ENCODE results near the gene CDR2.
"Not testable (repeated sequence)": the region's sequence is repeated elsewhere in the genome, so short reads cannot be mapped to it uniquely, and the experiment has no call there.

CDR2 gene

GRCh38 chr16:22374311-22375116 is at the start of gene CDR2:
TSS of gene CDR2 (minus strand) at chr16:22374619. CDS start at chr16:22374309, 310 bp downstream.
- peak; percentile 88 to 97 for DNase-seq (ENCODE audit: low read depth in 2 of 2, low spot score in 1 of 2)

DNA sequence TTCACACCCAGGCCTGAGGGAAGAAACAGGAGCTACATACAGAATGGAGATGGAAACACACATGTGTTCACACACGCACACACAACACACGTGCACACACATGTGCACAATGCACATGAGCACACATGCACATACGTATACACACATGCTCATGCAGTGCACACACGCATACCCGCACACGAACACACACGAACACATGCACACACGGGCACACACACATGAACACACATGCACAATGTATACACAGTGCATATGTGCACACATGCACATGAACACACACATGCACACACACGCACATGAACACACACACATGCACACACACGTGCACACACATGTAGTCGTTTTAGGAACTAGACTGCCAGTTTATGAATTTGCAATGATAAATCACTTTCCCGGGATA is 49.3 kb upstream of the CDR2 start:
- DNase-seq (ENCODE audit: low read depth in 2 of 2, low spot score in 1 of 2) = no peak

DNA sequence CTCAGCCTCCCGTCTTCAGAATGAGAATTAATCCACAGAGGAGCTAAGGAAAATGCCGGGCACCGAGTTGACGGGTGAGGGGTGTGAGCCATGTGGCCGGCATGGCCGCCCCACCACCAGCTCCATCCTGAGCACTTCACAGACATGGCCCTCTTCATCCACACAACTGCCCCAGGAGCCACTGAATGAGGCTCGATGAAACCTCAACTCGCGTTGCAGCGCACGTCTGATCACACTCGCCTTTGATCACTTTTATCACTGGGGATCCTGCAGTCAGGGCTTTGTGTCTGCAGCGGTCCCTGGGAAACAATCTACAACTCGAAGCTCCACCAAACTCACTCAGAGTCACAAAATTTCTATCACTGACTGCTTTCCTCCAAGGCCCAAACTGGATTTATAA is 46.7 kb upstream of the CDR2 start:
- no peak for DNase-seq (ENCODE audit: low read depth in 2 of 2, low spot score in 1 of 2)

DNA sequence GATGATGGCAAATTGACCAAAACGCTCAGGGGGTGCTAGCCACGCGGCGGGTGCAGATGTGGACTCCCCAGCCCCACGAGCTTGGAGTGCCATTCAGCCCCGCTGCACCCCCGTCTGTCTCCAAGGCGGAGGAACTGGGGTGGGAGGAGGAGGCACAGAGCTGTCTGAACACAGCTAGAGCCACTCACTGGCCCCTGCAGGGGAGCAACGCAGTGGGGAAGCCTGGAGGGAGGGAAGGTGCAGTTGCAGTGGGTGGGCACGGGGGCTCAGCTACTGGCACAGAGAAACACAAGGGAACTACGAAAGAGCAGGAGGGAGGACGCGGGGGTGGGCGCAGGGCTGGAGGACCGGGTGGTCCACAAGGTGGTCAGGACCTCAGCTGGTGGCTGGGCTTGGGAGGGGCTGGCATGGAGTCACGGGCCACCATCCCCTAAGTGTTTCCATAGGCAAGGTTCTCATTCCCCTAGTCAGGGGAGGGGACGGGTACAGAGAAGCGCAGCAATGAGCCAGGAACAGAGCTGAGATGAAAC is 46.3 kb upstream of the CDR2 start:
- no peak for DNase-seq (ENCODE audit: low read depth in 2 of 2, low spot score in 1 of 2)

DNA sequence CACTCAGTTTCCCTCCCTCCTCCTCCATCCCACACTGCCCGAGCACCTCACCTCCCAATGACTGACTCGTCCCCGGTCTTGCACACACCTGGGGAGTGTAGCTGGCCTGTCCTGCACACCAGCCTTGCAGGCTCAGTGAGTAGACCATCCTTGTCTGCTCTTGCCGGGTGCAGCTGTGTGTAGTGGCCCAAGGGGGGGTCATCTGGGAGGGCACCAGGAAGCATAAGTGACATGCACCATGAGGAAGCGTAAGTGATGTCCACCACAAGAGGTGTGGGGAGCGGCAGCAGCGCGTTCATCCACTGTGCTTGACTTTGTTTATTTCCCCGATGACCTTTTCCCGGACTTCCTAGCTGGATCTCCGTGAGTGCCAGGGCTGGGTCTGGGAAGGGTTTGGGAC is 45.5 kb upstream of the CDR2 start:
- no peak for DNase-seq (ENCODE audit: low read depth in 2 of 2, low spot score in 1 of 2)

DNA sequence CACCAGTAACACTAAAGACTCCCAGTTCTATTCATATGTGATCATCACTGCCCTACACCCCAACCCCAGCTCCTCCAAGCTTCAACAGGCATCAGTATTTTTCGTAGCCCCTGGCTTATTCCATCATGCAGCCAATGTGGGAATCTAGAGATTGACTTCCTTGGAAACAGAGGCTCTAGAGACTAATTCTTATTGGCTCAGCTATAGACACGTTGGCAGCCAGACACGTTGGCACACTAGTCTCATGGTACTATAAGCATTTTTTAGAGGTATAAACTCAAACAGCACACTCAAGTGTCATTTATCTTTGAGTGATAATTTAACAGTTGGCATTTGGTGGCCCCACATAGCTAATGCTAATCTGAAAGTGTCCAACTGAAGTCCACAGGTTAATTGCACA is 44.4 kb upstream of the CDR2 start:
- no peak for DNase-seq (ENCODE audit: low read depth in 2 of 2, low spot score in 1 of 2)

DNA sequence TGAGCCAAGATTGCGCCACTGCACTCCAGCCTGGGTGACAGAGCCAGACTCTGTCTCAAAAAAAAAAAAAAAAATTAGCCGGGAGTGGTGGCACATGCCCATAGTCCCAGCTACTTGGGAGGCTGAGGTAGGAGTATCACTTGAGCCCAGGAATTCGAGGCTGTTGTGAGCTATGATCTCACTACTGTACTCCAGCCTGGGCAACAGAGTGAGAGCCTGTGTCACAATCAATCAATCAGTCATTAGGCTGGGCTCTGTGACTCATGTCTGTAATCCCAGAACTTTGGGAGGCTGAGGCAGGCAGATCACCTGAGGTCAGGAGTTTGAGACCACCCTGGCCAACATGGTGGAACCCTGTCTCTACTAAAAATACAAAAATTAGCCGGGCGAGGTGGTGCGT is 43.4 kb upstream of the CDR2 start:
- DNase-seq (ENCODE audit: low read depth in 2 of 2, low spot score in 1 of 2) = not testable (repeated sequence)

DNA sequence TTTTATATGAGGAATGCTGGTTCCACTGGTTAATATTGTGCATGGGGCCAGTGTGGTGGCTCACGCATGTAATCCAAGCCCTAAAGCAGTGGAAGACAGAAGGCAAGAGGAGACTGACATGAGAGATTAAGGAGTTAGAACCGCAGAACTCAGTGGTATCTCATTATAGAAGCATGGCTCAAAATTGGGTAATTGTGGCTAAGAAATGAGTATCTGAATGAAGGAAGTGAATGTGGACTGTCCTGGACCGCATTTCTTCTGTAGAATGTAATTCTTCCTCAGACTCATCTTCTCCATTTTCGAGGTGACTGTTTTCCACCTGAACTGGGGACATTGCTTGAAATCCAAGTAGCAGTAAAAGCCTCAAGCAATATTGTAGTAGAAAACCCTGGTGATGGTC is 42.6 kb upstream of the CDR2 start:
- no peak for DNase-seq (ENCODE audit: low read depth in 2 of 2, low spot score in 1 of 2)

GRCh38 chr16:22413819-22414218 is 39.4 kb upstream of the CDR2 start:
- DNase-seq (ENCODE audit: low read depth in 2 of 2, low spot score in 1 of 2) = no peak

GRCh38 chr16:22407486-22407885 is 33.1 kb upstream of the CDR2 start:
- DNase-seq (ENCODE audit: low read depth in 2 of 2, low spot score in 1 of 2) = no peak

- no peak for DNase-seq (ENCODE audit: low read depth in 2 of 2, low spot score in 1 of 2)
Measured at GRCh38 chr16:22402191-22402590, 27.8 kb upstream of the CDR2 start.

DNA sequence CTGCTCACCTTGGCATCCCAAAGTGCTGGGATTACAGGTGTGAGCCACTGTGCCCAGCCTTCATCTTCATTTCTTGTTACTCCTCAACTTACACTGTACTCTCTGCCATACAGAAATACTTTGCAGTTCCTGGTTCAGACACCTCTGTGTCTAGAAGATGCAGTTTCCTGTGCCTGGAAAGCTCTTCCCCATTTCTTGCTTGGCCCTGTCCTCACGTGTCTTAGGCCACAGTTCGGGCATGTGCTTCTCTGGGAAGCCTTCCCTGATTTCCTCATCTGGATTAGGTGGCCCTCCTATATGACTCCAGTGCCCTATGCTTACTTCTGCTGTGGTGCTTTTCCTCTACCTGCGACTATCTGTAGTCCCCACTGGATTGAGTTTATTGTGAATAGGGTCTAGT is 26.5 kb upstream of the CDR2 start:
- no peak for DNase-seq (ENCODE audit: low read depth in 2 of 2, low spot score in 1 of 2)

DNA sequence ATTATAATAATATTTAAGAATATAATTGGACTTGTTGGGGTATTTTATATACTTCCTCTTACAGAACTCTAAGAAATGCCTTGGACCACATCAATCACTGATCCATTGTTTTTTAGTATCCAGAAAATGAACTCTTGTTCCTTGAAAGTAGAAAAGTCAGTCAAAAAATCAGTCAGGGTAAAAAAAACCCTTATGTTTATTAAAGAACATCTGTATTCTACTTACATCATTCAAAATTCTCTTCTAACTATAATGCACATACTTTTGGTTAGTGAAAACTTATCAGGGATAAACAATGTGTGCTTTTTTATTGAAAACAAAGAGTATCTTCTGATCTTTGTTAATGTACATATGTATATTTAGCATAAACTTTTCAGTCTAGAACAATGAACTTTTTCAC is 23.5 kb upstream of the CDR2 start:
- DNase-seq (ENCODE audit: low read depth in 2 of 2, low spot score in 1 of 2) = no peak

GRCh38 chr16:22397464-22397863 is 23.0 kb upstream of the CDR2 start:
- no peak for DNase-seq (ENCODE audit: low read depth in 2 of 2, low spot score in 1 of 2)

- DNase-seq (ENCODE audit: low read depth in 2 of 2, low spot score in 1 of 2) = no peak
Measured at GRCh38 chr16:22395960-22396359, 21.5 kb upstream of the CDR2 start.

DNA sequence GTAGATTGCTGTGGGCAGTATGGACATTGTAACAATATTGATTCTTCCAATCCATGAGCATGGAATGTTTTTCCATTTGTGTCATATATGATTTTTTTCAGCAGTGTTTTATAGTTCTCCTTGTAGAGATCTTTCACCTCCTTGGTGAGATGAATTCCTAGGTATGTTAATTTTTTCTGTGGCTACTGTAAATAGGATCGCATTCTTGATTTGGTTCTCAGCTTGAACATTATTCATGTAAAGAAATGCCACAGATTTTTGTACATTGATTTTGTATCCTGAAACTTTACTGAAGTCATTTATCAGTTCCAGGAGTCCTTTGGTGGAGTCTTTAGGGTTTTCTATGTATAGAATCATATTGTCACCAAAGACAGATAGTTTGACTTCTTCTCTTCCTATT is 19.7 kb upstream of the CDR2 start:
- DNase-seq (ENCODE audit: low read depth in 2 of 2, low spot score in 1 of 2) = no peak

- no peak for DNase-seq (ENCODE audit: low read depth in 2 of 2, low spot score in 1 of 2)
Measured at GRCh38 chr16:22388101-22388644, 13.8 kb upstream of the CDR2 start.

GRCh38 chr16:22386976-22387375 is 12.6 kb upstream of the CDR2 start:
- DNase-seq (ENCODE audit: low read depth in 2 of 2, low spot score in 1 of 2) = no peak

DNA sequence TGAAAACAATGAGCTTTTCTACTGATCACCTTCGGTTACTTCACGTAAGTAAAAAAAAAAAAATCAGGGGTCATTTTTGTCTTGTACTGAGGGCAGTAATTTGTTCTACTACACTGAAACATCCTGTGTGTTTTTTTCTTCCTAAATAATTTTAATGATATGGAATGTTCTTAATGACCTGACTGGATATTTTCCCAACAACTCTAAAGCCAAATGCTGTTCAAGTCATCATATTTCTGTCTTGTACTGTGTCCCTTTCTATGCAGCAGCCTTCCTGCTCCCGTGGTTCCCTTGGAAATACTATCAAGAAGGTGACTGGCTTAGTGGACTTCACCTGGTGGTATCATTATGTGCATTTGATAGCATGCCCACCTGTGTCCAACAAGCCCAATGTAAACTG is 10.8 kb upstream of the CDR2 start:
- no peak for DNase-seq (ENCODE audit: low read depth in 2 of 2, low spot score in 1 of 2)

GRCh38 chr16:22383827-22384226 is 9.4 kb upstream of the CDR2 start:
- no peak for DNase-seq (ENCODE audit: low read depth in 2 of 2, low spot score in 1 of 2)

- no peak for DNase-seq (ENCODE audit: low read depth in 2 of 2, low spot score in 1 of 2)
Measured at GRCh38 chr16:22381392-22381791, 7.0 kb upstream of the CDR2 start.

DNA sequence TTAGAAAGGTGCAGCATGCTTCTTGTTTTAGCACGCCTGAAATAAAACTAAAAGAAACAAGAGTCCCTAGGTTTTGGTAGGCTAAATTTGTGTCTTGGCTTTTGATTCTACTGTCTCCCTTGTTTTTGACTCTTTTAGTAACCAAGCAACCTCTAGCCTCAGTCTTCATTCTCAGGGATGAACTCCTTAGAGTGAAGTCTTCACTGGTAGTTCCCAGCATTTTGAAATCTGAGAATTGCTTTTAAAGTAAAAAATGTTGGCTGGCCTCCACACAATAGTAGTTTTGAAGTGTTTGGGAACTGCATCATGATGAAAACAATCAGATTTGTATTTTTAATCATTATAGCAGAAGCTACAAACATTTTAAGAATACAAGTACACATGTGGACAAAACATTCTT is 6.1 kb upstream of the CDR2 start:
- no peak for DNase-seq (ENCODE audit: low read depth in 2 of 2, low spot score in 1 of 2)

DNA sequence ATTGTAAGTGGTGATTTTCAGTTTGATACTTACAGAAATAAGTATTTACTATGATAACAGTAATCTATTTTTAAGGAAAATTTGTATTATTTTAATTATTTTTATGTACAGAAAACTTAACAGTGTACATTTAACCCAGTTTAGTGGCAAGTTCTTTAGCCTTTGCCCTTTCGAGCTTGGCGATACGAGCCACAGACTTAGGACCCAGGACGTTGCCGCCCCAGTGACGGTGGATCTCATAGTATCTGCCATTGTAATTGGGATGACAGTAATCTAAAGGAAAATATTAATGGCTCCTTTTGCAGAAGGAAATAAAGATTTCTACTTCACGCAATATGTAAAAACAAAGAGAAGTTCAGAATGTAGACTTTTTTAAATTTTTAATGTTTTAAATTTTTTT is 5.2 kb upstream of the CDR2 start:
- DNase-seq (ENCODE audit: low read depth in 2 of 2, low spot score in 1 of 2) = no peak
